Measurements from ENCODE around the gene OMP. TPM values are rescaled to one million over a fixed set of nuclear protein-coding genes. Genes with fewer than 3 reads are reported as not detected.

The OMP gene
- total RNA-seq, 2 experiments from 2014 or later = not detected

DNA sequence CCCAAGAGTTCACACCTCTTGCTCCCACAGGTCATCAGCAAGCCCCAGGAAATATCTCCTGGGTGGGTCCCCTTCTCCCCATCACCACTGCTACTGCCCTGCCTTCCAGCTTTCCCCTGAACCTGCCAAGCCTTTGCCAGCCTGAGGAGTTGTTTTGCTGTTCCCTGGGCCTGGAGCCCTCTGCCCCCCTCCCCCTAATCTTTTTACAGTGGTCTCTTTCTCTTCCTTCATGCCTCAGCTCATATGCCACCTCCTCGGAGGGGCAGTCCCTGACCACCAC is 44.3 kb downstream of the OMP start:
- H3K4me2 ChIP-seq (ENCODE audit: low read length) = no peak overlapping the region
- no peak for DNase-seq (ENCODE audit: low spot score)
- ChIA-PET POLR2A (no interaction called here), CTCF (ENCODE audit: unreplicated experiment) (no interaction called here)
- no peaks in the 10 kb centered on the region for H3K36me3 ChIP-seq (ENCODE audit: insufficient read depth, low read length)
- no peak overlapping the region for H3K27ac ChIP-seq (ENCODE audit: low read depth, low read length, poor library complexity, severe bottlenecking)
- TF ChIP-seq CTCF (conservative IDR thresholded peaks at IDR 0.05; ENCODE audit: low read length) (no peak), EZH2phosphoT487 (IDR thresholded peaks at IDR 0.05; ENCODE audit: borderline replicate concordance, low read depth, low read length) (no peak)
- BruUV-seq (replicated peaks) = no TSS peak
- H3K4me1 ChIP-seq (ENCODE audit: insufficient read depth, low read length, poor library complexity, severe bottlenecking) = no peaks in the 10 kb centered on the region
- no peaks in the 10 kb centered on the region for H3K79me2 ChIP-seq (ENCODE audit: insufficient read depth, low read depth, low read length)
- no peak overlapping the region for H3K4me3 ChIP-seq (ENCODE audit: low read depth, low read length, poor library complexity, severe bottlenecking)
- H3K9me3 ChIP-seq (ENCODE audit: low read length) = no peaks in the 10 kb centered on the region
- no peaks in the 10 kb centered on the region for H3K9me2 ChIP-seq (ENCODE audit: insufficient read depth, low read length)
- H2AFZ ChIP-seq (ENCODE audit: low read length) = no peak overlapping the region
- H4K20me1 ChIP-seq (ENCODE audit: insufficient read depth, low read length) = no peaks in the 10 kb centered on the region
- intact Hi-C loops (cut with micrococcal nuclease; ENCODE audit: unreplicated experiment) = no loop called here

- DNase-seq (ENCODE audit: low spot score) = no peak
- Histone ChIP-seq H3K4me3 (ENCODE audit: low read depth, low read length, poor library complexity, severe bottlenecking) (no peak overlapping the region), H3K9me2 (ENCODE audit: insufficient read depth, low read length) (no peaks in the 10 kb centered on the region), H3K79me2 (ENCODE audit: insufficient read depth, low read depth, low read length) (no peaks in the 10 kb centered on the region), H3K36me3 (ENCODE audit: insufficient read depth, low read length) (no peaks in the 10 kb centered on the region), H3K9me3 (ENCODE audit: low read length) (no peaks in the 10 kb centered on the region), H4K20me1 (ENCODE audit: insufficient read depth, low read length) (no peaks in the 10 kb centered on the region), H3K27ac (ENCODE audit: low read depth, low read length, poor library complexity, severe bottlenecking) (no peak overlapping the region), H2AFZ (ENCODE audit: low read length) (no peak overlapping the region), H3K4me2 (ENCODE audit: low read length) (no peak overlapping the region), H3K4me1 (ENCODE audit: insufficient read depth, low read length, poor library complexity, severe bottlenecking) (no peaks in the 10 kb centered on the region)
- no TSS peak for BruUV-seq (replicated peaks)
- ChIA-PET POLR2A (no interaction called here), CTCF (ENCODE audit: unreplicated experiment) (no interaction called here)
- TF ChIP-seq CTCF (conservative IDR thresholded peaks at IDR 0.05; ENCODE audit: low read length) (no peak), EZH2phosphoT487 (IDR thresholded peaks at IDR 0.05; ENCODE audit: borderline replicate concordance, low read depth, low read length) (no peak)
- intact Hi-C loops (cut with micrococcal nuclease; ENCODE audit: unreplicated experiment) = no loop called here
Measured at GRCh38 chr11:77147668-77148321, 45.2 kb downstream of the OMP start.

DNA sequence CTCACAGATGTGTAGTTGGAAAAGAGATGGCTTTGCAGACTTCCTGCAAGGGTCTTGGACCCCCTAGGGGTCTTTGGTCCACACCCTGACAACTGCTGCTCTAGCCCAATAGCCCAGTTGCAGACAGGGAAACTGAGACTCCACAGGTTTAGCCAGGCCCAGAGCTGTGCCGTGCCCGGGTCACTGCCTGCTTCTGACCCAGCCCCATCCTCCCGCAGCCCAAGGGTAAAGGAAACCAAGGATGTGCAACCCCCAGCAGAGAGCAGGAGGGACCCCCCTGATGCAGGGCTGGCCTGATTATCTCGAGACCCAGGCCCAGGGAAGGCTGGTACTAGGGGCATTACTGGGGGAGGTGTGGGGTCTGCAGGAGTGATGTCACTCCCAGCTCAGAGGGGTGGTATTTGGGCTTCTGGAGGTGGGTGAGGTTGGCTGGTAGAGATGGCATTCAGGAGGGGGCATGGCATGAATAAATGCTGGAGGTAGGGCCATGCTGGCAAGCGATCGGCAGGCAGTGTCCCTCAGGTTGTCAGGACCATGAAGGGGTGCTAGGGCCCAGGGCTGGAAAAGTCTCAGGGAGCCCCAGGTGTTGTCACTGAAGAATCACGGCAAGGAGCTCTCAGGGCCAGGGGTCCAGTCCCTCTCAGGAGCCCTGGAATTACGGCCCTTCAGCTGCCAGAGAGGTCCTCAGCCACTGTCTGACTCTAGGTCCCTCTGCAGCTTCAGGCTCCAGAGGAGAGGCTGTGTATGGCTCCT is 46.5 kb downstream of the OMP start:
- intact Hi-C loops (cut with micrococcal nuclease; ENCODE audit: unreplicated experiment) = no loop called here

More for the DNA sequence above, 46.5 kb downstream of the OMP start:
- H3K4me2 ChIP-seq (ENCODE audit: low read length) = no peak overlapping the region
- no peak for TF ChIP-seq EZH2phosphoT487 (IDR thresholded peaks at IDR 0.05; ENCODE audit: borderline replicate concordance, low read depth, low read length)
- no peak for TF ChIP-seq CTCF (conservative IDR thresholded peaks at IDR 0.05; ENCODE audit: low read length)
- BruUV-seq (replicated peaks) = no TSS peak
- no peaks in the 10 kb centered on the region for H3K79me2 ChIP-seq (ENCODE audit: insufficient read depth, low read depth, low read length)
- H3K4me1 ChIP-seq (ENCODE audit: insufficient read depth, low read length, poor library complexity, severe bottlenecking) = no peaks in the 10 kb centered on the region
- DNase-seq (ENCODE audit: low spot score) = no peak
- no peaks in the 10 kb centered on the region for H3K36me3 ChIP-seq (ENCODE audit: insufficient read depth, low read length)
- H3K9me2 ChIP-seq (ENCODE audit: insufficient read depth, low read length) = no peaks in the 10 kb centered on the region
- no peak overlapping the region for H3K4me3 ChIP-seq (ENCODE audit: low read depth, low read length, poor library complexity, severe bottlenecking)
- H3K9me3 ChIP-seq (ENCODE audit: low read length) = no peaks in the 10 kb centered on the region
- H4K20me1 ChIP-seq (ENCODE audit: insufficient read depth, low read length) = no peaks in the 10 kb centered on the region
- no peak overlapping the region for H3K27ac ChIP-seq (ENCODE audit: low read depth, low read length, poor library complexity, severe bottlenecking)
- no peak overlapping the region for H2AFZ ChIP-seq (ENCODE audit: low read length)
- CTCF ChIA-PET (ENCODE audit: unreplicated experiment) = no interaction called here
- POLR2A ChIA-PET = no interaction called here

All from OCI-LY7 (cell line).